Glutamatergic neuron (in vitro differentiated cells): ENCODE results near the gene VPS50. TPM values are rescaled to one million over a fixed set of nuclear protein-coding genes. Genes with fewer than 3 reads are reported as not detected.

Experiments
- DNase-seq: peaks from one replicate; pipeline ENCODE4 v3.0.0; 2022
- H3K27ac Mint-ChIP-seq: one replicate; pipeline ENCODE4 v1.8.0; 2020; ENCODE audit warnings: mild to moderate bottlenecking, mixed read lengths, inconsistent platforms; ENCODE audit not compliant: unreplicated experiment
- H3K27me3 Mint-ChIP-seq: one replicate; pipeline ENCODE4 v1.8.0; 2020; ENCODE audit warnings: mild to moderate bottlenecking, moderate library complexity, mixed read lengths, inconsistent platforms; ENCODE audit not compliant: unreplicated experiment
- H3K36me3 Mint-ChIP-seq: one replicate; pipeline ENCODE4 v1.8.0; 2020; ENCODE audit warnings: mild to moderate bottlenecking, mixed read lengths, inconsistent platforms; ENCODE audit not compliant: unreplicated experiment
- H3K4me1 Mint-ChIP-seq: one replicate; pipeline ENCODE4 v1.8.0; 2020; ENCODE audit warnings: mild to moderate bottlenecking, low read depth, mixed read lengths, inconsistent platforms; ENCODE audit not compliant: unreplicated experiment
- H3K4me3 Mint-ChIP-seq: one replicate; pipeline ENCODE4 v1.8.0; 2020; ENCODE audit warnings: mild to moderate bottlenecking, mixed read lengths, inconsistent platforms; ENCODE audit not compliant: unreplicated experiment
- H3K9me3 Mint-ChIP-seq: one replicate; pipeline ENCODE4 v1.8.0; 2020; ENCODE audit warnings: mild to moderate bottlenecking, moderate library complexity, mixed read lengths, inconsistent platforms; ENCODE audit not compliant: unreplicated experiment
- CTCF ChIP-seq: fragments of 200-600 bp; sonication (generic); IDR thresholded peaks from one replicate; pipeline ENCODE4 v1.5.0; 2021; ENCODE audit not compliant: partially characterized antibody, unreplicated experiment
- total RNA-seq: library from RNA; stranded (reverse); fragmentation: NEBNext Ultra II Directional; extraction: Animal tissue kit (Norgen Biotek cat#: 25700); gene quantifications from one replicate; pipeline ENCODE4 v1.2.1, GENCODE V29; 2021; ENCODE audit not compliant: unreplicated experiment

The VPS50 gene
- total RNA-seq, 1 donor from 2014 or later, result 31.7 TPM

- Mint-ChIP-seq H3K4me1 (no peaks in the 10 kb centered on the region), H3K27me3 (no peaks in the 10 kb centered on the region), H3K4me3 (no peak overlapping the region), H3K27ac (no peak overlapping the region), H3K9me3 (no peaks in the 10 kb centered on the region), H3K36me3 (no peaks in the 10 kb centered on the region)
- no peak for DNase-seq
- no peak for TF ChIP-seq CTCF
Measured at GRCh38 chr7:93307943-93308342, 75.8 kb downstream of the VPS50 start.

- Mint-ChIP-seq H3K4me1 (no peaks in the 10 kb centered on the region), H3K27ac (no peak overlapping the region), H3K4me3 (no peak overlapping the region), H3K36me3 (no peaks in the 10 kb centered on the region), H3K9me3 (no peaks in the 10 kb centered on the region), H3K27me3 (no peaks in the 10 kb centered on the region)
- no peak for TF ChIP-seq CTCF
- DNase-seq, result no peak
Measured at GRCh38 chr7:93310346-93310745, 78.2 kb downstream of the VPS50 start.

DNA sequence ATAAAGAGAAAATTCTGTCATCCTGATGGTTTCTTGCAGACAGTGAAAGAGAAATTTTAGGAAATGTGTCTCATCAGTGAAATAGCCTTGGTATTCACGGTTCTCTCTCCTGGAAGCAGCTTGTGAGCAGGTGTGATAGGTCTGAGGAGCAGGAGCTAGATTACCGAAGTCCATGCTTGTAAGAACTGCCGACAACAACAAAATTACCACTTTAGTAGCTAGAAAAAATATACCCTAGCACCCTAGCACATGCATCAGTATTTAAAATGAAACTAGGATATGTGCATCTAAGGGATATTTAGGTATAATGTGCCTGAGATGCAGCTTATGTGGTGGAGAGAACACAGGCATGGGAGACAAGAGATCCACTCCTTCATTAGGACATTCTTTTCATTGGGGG is 82.3 kb downstream of the VPS50 start:
- DNase-seq, result no peak
- H3K4me3 Mint-ChIP-seq, result no peak overlapping the region
- H3K9me3 Mint-ChIP-seq, result peaks cover 3% of the 10 kb centered on the region
- no peak for TF ChIP-seq CTCF
- H3K27me3 Mint-ChIP-seq, result no peaks in the 10 kb centered on the region
- H3K27ac Mint-ChIP-seq, result no peak overlapping the region
- no peaks in the 10 kb centered on the region for H3K4me1 Mint-ChIP-seq
- no peaks in the 10 kb centered on the region for H3K36me3 Mint-ChIP-seq

GRCh38 chr7:93315896-93316295 is 83.7 kb downstream of the VPS50 start:
- DNase-seq, result no peak
- Mint-ChIP-seq H3K36me3 (peaks cover 3% of the 10 kb centered on the region), H3K27ac (no peak overlapping the region), H3K9me3 (peaks cover 3% of the 10 kb centered on the region), H3K4me3 (no peak overlapping the region), H3K27me3 (no peaks in the 10 kb centered on the region), H3K4me1 (no peaks in the 10 kb centered on the region)
- TF ChIP-seq CTCF, result no peak

DNA sequence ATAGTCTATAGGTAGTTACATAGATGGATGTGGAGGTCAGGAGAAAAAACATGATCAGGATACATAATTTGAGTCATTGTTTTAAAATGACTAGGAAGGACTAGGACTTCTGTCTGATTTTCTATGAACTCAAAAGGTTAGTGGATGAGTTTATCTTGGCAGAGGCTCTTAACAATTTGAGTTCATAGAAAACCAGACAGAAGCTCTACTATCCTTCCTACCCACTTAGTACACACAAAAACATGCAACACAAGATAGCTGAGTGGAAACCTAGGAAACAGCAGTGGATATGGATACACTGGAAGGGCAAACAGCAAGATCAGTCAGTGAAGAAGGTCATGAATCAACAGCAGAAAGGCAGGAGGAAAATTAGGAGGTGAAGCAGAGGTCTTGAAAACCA is 84.6 kb downstream of the VPS50 start:
- Mint-ChIP-seq H3K4me1 (no peaks in the 10 kb centered on the region), H3K9me3 (peaks cover 3% of the 10 kb centered on the region), H3K27me3 (no peaks in the 10 kb centered on the region), H3K27ac (no peak overlapping the region), H3K4me3 (no peak overlapping the region), H3K36me3 (peaks cover 8% of the 10 kb centered on the region)
- no peak for TF ChIP-seq CTCF
- DNase-seq, result no peak
